DLD1 (cell line): Measurements from ENCODE around the gene PRAMEF11.
"Not testable (repeated sequence)": the region's sequence is repeated elsewhere in the genome, so short reads cannot be mapped to it uniquely, and the experiment has no call there.

ENCODE experiments used
- in situ Hi-C: cut with HindIII; loops from 2 replicates; pipeline ENCODE4 v1.10.0; 2017; ENCODE audit warnings: low sequenced_read_pairs

Gene PRAMEF11

GRCh38 chr1:12831310-12831709 lies at the start of gene PRAMEF11:
Gene PRAMEF11 (minus strand): TSS chr1:12831410. CDS start chr1:12828789, 2,621 bp downstream.
- in situ Hi-C loops = not testable (repeated sequence)

DNA sequence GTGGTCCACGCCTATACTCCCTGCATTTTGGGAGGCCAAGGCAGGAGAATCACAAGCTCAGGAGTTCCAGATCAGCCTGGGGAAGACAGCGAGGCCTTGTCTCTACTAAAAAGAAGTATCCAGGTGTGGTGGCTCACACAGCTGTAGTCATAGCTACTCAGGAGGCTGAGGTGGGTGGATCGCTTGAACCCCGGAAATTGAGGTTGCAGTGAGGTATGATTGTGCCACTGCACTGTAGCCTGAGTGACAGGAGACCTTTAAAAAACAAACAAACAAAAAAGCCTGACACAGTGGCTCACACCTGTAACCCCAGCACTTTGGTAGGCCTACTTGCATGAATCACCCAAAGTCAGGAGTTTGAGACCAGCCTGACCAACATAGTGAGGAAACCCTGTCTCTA lies 47.2 kb upstream of the PRAMEF11 start:
- in situ Hi-C loops = not testable (repeated sequence)

- in situ Hi-C loops = not testable (repeated sequence)
These were observed 32.1 kb upstream of the PRAMEF11 start for GRCh38 chr1:12863131-12863880.

- in situ Hi-C loops = not testable (repeated sequence)
These were observed 25.6 kb upstream of the PRAMEF11 start, which contains the start of gene PRAMEF2 for GRCh38 chr1:12856786-12857185. Gene PRAMEF2 (plus strand): TSS chr1:12857086. CDS start chr1:12859010, 1,924 bp downstream.

- in situ Hi-C loops = no loop called here
These were observed 20.6 kb upstream of the PRAMEF11 start for GRCh38 chr1:12851779-12852178.

- in situ Hi-C loops = not testable (repeated sequence)
These were observed 17.4 kb upstream of the PRAMEF11 start, which contains the start of gene HNRNPCL1 for GRCh38 chr1:12848620-12849019. Gene HNRNPCL1 (minus strand): TSS chr1:12848720. CDS start chr1:12848289, 431 bp downstream.

DNA sequence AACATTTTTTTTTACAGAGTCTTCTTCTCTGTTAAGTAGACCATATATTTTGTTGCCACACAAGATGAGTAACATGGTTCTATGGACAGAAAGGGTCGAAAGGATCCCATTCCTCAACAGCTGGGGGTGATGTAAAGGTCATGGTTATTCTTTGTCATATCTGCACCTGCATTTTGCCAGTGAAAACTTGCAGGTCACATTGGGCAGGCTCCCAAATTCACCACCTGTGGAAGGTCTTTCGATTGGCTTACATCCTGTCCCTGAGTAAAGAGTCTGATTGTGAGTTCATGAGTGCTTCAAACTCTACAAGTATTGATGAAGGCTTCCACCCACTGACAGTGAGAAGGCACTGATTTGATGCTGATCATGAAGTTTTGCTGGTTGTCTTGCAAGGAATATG lies 2.0 kb upstream of the PRAMEF11 start:
- in situ Hi-C loops = not testable (repeated sequence)

- in situ Hi-C loops = not testable (repeated sequence)
These were observed 12.1 kb downstream of the PRAMEF11 start for GRCh38 chr1:12819061-12819460.

DNA sequence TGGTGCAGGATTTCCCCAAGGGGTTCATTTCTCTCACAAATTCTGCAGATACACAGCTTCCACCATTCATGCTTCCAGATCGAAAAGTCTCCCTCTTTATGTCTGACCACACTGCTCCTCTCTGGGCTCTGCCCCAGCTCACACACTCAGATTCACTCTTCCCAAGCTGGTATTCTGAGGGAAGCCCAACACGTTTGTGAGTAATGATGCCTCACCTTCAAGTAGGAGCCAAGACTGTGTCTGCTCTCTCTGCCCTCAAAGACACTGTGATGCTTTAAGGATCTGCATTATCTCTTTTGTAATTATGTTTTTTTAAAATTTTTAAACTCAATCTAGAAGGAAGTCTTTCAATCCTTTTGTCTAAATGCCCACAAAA lies 19.8 kb downstream of the PRAMEF11 start:
- in situ Hi-C loops = no loop called here

DNA sequence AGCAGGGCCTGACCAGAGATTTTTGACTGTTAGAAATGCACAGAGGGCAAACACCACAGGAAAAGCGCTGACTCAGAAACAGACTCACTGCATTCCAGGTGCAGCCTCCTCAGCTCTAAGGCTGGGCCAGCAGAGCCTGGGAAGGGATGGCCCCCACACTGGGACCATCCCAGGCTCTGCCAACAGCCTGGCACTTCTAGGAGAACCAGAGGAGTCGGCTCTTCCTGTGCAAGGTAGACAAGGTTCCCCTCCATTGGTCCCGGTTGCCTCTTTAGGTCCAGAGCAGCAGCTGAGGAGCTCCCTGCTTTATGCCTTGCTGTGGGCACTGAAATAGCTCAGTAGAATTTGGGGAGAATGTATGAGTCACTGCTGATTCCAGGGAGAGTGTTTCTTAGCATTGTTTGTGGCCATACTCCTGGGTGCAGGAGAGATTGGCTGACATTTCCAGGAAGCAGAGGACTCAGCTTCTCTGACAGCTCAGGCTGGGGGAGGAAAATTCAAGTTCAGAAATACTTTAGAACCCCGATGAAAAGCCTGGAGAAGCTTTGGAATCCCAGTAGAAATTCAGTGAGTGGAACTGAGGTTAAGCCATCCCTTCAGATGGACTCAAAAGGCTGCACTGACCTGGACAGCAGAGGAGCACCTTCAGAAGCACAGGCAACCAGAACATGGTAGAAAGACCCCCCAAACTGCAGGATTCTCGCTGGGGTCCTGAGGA lies 20.4 kb downstream of the PRAMEF11 start:
- in situ Hi-C loops = no loop called here

DNA sequence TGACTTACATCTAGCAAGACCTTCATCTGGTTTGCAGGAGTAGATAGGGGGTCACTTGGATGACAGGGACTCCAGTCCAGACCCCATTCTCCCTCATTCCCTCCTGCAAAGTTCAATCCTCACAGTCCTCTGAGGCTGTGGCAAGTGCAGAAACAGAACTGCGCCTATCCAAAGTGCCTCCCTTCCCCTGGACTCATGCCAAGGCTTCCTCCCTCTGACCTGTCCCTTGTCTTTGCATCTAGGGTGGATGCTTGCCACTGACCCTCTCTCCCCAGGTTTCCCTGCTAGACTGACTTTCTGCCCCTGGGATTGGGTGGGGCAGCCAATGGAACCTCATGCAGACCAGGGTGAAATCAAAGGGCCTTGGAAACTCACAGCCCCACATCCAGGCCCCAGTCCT lies 21.3 kb downstream of the PRAMEF11 start:
- in situ Hi-C loops = no loop called here

GRCh38 chr1:12799730-12800129 lies 31.5 kb downstream of the PRAMEF11 start:
- in situ Hi-C loops = no loop called here

- in situ Hi-C loops = no loop called here
These were observed 32.3 kb downstream of the PRAMEF11 start for GRCh38 chr1:12798911-12799310.

- in situ Hi-C loops = not testable (repeated sequence)
These were observed 40.1 kb downstream of the PRAMEF11 start, which contains the start of gene PRAMEF1 for GRCh38 chr1:12791097-12791496. Gene PRAMEF1 (plus strand): TSS chr1:12791397. CDS start chr1:12793228, 1,831 bp downstream.

DNA sequence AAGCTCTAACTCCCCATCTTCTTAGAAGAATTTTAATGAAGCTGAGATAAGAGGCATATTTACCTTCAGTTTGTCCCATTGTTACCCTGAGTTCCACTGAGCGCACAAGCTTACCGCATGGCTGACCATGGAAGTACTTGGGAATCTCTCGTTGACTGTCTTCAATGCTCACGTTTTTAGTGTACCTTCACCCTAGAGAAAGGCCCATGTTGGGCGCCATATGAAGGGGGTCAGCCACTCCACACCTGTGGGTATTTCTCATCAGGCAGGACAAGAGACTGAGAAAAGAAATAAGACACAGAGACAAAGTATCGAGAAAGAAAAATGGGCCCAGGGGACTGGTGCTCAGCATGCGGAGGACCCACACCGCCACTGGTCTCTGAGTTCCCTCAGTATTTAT lies 46.5 kb downstream of the PRAMEF11 start:
- in situ Hi-C loops = not testable (repeated sequence)

DNA sequence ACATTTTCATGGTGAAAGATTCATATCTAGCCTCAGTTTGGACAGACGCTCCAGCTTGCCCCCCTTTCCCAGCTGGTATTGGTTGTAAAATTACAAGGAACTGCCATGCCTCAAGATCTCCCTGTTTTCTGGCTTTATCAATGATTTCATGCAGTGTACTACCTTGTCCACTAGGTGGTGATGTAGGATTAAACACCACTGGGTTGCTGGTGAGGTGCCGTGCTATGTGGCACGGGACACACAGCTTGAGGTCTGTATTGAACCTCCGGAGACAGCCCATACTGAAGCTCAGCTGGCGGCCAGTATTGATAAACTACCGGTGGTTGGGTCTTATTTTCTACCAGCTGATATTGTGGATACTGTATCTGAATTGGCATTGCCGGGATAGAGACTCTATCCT lies 47.4 kb downstream of the PRAMEF11 start:
- in situ Hi-C loops = not testable (repeated sequence)

DNA sequence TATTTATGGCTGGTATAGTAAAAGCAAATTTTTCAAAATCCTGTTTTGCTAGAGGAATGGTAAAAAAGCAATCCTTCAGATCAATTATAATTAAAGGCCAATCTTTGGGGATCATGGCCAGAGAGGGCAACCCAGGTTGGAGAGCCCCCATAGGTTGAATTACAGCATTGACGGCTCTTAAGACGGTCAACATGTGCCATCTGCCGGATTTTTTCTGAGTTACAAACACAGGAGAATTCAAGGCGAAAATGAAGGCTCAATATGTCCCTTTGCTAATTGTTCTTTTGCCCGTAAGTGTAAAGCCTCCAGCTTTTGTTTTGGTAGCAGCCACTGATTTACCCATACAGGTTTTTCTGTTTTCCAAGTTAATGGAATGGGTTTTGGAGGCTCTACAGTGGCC lies 49.7 kb downstream of the PRAMEF11 start:
- in situ Hi-C loops = not testable (repeated sequence)

DNA sequence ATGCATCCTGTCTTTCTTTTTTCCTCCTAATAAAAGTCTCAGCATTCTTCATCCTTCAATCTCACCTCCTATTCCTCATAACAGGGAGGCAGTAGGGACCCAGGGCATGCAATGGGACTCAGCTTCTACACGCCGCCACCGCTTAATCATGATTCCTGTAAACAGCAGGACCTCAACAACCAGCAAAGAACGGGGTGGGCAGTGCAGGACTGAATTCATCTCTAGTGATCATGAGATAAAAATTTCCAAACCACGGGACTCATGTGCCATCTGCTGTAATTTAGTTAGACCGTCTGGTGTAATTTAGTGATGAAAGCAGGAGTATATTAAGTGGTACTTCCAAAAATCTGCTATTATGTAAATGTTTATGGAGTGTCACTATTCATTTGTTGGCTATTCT lies 52.3 kb downstream of the PRAMEF11 start:
- in situ Hi-C loops = no loop called here

GRCh38 chr1:12778061-12778460 lies 53.1 kb downstream of the PRAMEF11 start:
- in situ Hi-C loops = no loop called here

- in situ Hi-C loops = no loop called here
These were observed 54.2 kb downstream of the PRAMEF11 start for GRCh38 chr1:12776801-12777557.

- in situ Hi-C loops = no loop called here
These were observed 55.8 kb downstream of the PRAMEF11 start for GRCh38 chr1:12775443-12775842.
